ENCODE data around the gene CFAP299.
"Not testable (repeated sequence)": the region's sequence is repeated elsewhere in the genome, so short reads cannot be mapped to it uniquely, and the experiment has no call there.

The CFAP299 gene

DNA sequence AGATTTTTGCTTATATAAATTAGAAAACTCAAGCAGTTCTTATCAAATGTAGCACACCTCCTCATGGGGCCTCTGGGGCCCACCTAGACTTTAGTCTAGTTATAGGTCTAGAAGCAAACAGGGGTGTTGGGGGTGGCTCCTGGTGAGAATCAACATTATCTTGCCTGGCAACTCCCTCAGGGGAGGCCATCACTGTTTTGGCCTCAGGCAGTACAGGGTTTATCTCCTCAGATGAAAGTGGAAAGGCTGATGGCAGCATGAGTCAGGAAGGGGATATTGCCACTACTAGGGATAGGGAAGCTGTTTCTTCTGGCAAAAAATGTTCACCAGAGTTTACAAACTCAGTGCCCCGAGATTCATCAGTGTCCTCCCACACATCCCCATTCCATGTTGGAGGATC, 462.6 kb downstream of the CFAP299 start:
- no peak overlapping the region for H3K4me3 ChIP-seq (ENCODE audit: low read depth in 1 of 2, low read length in 2 of 2)
- H3K27me3 ChIP-seq (ENCODE audit: low read depth, low read length), result no peaks in the 10 kb centered on the region
- no peaks in the 10 kb centered on the region for H3K4me1 ChIP-seq (ENCODE audit: control insufficient read depth in 1 of 2, insufficient read depth in 2 of 2, low read length in 2 of 2)
- peaks cover 0 to 25% of the 10 kb centered on the region in 2 donors for H3K9me3 ChIP-seq (ENCODE audit: control insufficient read depth in 1 of 2, low read length in 2 of 2)
- H3K27ac ChIP-seq (ENCODE audit: low read length), result no peak overlapping the region
- no peaks in the 10 kb centered on the region for H3K36me3 ChIP-seq (ENCODE audit: control insufficient read depth in 1 of 2, insufficient read depth in 2 of 2, low read length in 2 of 2)

DNA sequence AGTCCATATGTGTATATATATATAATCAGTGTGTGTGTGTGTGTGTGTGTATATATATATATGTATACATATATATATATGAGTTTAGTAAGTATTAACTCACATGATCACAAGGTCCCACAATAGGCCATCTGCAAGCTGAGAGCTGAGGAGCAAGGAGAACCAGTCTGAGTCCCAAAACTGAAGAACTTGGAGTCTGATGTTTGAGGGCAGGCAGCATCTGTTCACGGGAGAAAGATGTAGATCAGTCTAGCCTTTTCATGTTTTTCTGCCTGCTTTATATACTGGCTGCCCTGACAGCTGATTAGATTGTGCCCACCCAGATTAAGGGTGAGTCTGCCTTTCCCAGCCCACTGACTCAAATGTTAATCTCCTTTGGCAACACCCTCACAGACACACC, 465.2 kb downstream of the CFAP299 start:
- H3K9me3 ChIP-seq (ENCODE audit: control insufficient read depth in 1 of 2, low read length in 2 of 2), result peaks cover 0 to 22% of the 10 kb centered on the region in 2 donors
- H3K36me3 ChIP-seq (ENCODE audit: control insufficient read depth in 1 of 2, insufficient read depth in 2 of 2, low read length in 2 of 2); H3K27ac ChIP-seq (ENCODE audit: low read length); H3K27me3 ChIP-seq (ENCODE audit: low read depth, low read length); H3K4me3 ChIP-seq (ENCODE audit: low read depth in 1 of 2, low read length in 2 of 2); H3K4me1 ChIP-seq (ENCODE audit: control insufficient read depth in 1 of 2, insufficient read depth in 2 of 2, low read length in 2 of 2): not testable (repeated sequence)

DNA sequence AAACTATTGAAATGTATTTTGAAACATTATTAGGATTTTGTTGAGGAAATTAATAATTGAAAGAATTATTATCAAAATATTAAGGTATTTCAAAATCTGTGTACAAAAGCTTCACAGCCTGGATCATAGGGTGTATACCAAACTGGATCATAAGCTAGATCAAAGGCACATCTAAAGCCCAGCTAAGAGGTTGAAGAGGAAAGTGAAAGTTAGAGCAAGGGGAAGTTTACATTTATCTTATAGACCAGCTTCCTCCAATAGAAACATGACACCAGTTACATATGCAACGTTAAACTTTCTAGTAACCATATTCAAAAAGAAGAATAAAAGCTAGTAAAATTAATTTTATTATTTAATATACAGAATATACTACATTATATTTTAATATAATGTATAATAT, 467.8 kb downstream of the CFAP299 start:
- H3K4me3 ChIP-seq (ENCODE audit: low read depth in 1 of 2, low read length in 2 of 2), result no peak overlapping the region
- no peaks in the 10 kb centered on the region for H3K27me3 ChIP-seq (ENCODE audit: low read depth, low read length)
- H3K27ac ChIP-seq (ENCODE audit: low read length), result no peak overlapping the region
- peaks cover 0 to under 1% of the 10 kb centered on the region in 2 donors for H3K9me3 ChIP-seq (ENCODE audit: control insufficient read depth in 1 of 2, low read length in 2 of 2)
- H3K4me1 ChIP-seq (ENCODE audit: control insufficient read depth in 1 of 2, insufficient read depth in 2 of 2, low read length in 2 of 2), result no peaks in the 10 kb centered on the region
- H3K36me3 ChIP-seq (ENCODE audit: control insufficient read depth in 1 of 2, insufficient read depth in 2 of 2, low read length in 2 of 2), result no peaks in the 10 kb centered on the region

DNA sequence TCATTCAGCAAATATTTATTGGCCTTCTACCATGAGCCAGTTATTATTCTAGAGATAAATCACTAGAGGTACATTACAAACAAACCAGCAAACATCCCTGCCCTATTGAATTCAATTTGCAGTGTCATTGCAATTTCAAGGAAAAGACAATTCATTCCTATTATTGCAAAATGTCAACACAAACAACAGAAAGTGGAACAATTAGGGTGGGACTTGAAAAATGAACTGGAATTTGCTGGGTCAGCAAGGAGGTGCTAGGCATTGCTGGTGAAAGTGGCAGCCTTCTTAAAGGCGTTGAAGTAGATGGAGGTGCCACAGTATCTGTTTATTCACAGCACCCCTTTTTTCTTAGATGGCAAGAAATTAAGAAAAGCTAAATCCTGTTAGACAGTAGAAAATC, 470.9 kb downstream of the CFAP299 start:
- Histone ChIP-seq H3K36me3 (ENCODE audit: control insufficient read depth in 1 of 2, insufficient read depth in 2 of 2, low read length in 2 of 2) (no peaks in the 10 kb centered on the region), H3K27me3 (ENCODE audit: low read depth, low read length) (no peaks in the 10 kb centered on the region), H3K9me3 (ENCODE audit: control insufficient read depth in 1 of 2, low read length in 2 of 2) (no peaks in the 10 kb centered on the region), H3K27ac (ENCODE audit: low read length) (no peak overlapping the region), H3K4me1 (ENCODE audit: control insufficient read depth in 1 of 2, insufficient read depth in 2 of 2, low read length in 2 of 2) (no peaks in the 10 kb centered on the region), H3K4me3 (ENCODE audit: low read depth in 1 of 2, low read length in 2 of 2) (no peak overlapping the region)

GRCh38 chr4:80809039-80809729, 473.7 kb downstream of the CFAP299 start:
- H3K4me1 ChIP-seq (ENCODE audit: control insufficient read depth in 1 of 2, insufficient read depth in 2 of 2, low read length in 2 of 2), result no peaks in the 10 kb centered on the region
- no peaks in the 10 kb centered on the region for H3K27me3 ChIP-seq (ENCODE audit: low read depth, low read length)
- H3K9me3 ChIP-seq (ENCODE audit: control insufficient read depth in 1 of 2, low read length in 2 of 2), result no peaks in the 10 kb centered on the region
- no peak overlapping the region for H3K27ac ChIP-seq (ENCODE audit: low read length)
- no peak overlapping the region for H3K4me3 ChIP-seq (ENCODE audit: low read depth in 1 of 2, low read length in 2 of 2)
- no peaks in the 10 kb centered on the region for H3K36me3 ChIP-seq (ENCODE audit: control insufficient read depth in 1 of 2, insufficient read depth in 2 of 2, low read length in 2 of 2)

DNA sequence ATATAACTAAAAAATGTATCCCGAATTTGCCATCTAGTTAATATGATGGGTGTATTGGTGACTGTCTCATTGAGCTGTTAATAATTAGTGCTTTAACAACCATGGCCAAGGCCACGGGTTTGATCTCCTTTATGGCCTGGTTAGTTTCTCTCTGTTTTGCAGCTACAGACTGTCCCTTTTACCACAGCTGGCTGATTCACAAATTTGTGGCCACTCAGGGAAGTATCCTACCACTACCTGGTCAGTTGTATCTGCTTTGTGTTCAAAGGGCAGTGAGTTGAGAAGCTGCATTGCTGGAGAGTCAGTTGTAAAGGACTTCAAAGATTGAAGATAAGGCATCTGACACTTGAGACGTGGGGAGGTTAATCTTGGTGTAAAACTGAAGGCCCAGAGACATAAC, 475.9 kb downstream of the CFAP299 start:
- H3K4me1 ChIP-seq (ENCODE audit: control insufficient read depth in 1 of 2, insufficient read depth in 2 of 2, low read length in 2 of 2), result no peaks in the 10 kb centered on the region
- H3K27ac ChIP-seq (ENCODE audit: low read length), result no peak overlapping the region
- H3K36me3 ChIP-seq (ENCODE audit: control insufficient read depth in 1 of 2, insufficient read depth in 2 of 2, low read length in 2 of 2), result no peaks in the 10 kb centered on the region
- no peaks in the 10 kb centered on the region for H3K27me3 ChIP-seq (ENCODE audit: low read depth, low read length)
- H3K4me3 ChIP-seq (ENCODE audit: low read depth in 1 of 2, low read length in 2 of 2), result no peak overlapping the region
- no peaks in the 10 kb centered on the region for H3K9me3 ChIP-seq (ENCODE audit: control insufficient read depth in 1 of 2, low read length in 2 of 2)

DNA sequence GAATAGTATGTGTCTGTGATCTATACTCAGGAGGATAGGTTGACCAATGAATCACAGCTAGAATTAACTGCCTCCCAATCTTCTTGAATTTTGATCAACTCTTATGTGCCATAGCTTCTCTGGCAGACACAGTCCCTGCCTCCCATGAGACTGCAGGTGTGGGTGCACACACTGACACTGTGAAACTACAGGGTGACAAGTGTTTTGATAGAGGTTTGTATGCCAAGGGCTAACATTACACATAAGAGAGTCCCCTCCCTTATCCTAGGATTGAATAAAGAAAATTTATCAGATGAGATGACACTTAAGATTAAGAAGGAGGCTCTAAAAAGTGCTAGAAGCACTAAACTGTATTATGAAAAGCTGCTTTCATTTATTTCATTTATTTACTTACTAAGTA, 476.6 kb downstream of the CFAP299 start:
- Histone ChIP-seq H3K36me3 (ENCODE audit: control insufficient read depth in 1 of 2, insufficient read depth in 2 of 2, low read length in 2 of 2) (no peaks in the 10 kb centered on the region), H3K4me1 (ENCODE audit: control insufficient read depth in 1 of 2, insufficient read depth in 2 of 2, low read length in 2 of 2) (no peaks in the 10 kb centered on the region), H3K9me3 (ENCODE audit: control insufficient read depth in 1 of 2, low read length in 2 of 2) (no peaks in the 10 kb centered on the region), H3K4me3 (ENCODE audit: low read depth in 1 of 2, low read length in 2 of 2) (no peak overlapping the region), H3K27me3 (ENCODE audit: low read depth, low read length) (no peaks in the 10 kb centered on the region), H3K27ac (ENCODE audit: low read length) (no peak overlapping the region)

- Histone ChIP-seq H3K27ac (ENCODE audit: low read length) (no peak overlapping the region), H3K4me1 (ENCODE audit: control insufficient read depth in 1 of 2, insufficient read depth in 2 of 2, low read length in 2 of 2) (no peaks in the 10 kb centered on the region)
These were observed 478.7 kb downstream of the CFAP299 start for GRCh38 chr4:80814266-80814665.

DNA sequence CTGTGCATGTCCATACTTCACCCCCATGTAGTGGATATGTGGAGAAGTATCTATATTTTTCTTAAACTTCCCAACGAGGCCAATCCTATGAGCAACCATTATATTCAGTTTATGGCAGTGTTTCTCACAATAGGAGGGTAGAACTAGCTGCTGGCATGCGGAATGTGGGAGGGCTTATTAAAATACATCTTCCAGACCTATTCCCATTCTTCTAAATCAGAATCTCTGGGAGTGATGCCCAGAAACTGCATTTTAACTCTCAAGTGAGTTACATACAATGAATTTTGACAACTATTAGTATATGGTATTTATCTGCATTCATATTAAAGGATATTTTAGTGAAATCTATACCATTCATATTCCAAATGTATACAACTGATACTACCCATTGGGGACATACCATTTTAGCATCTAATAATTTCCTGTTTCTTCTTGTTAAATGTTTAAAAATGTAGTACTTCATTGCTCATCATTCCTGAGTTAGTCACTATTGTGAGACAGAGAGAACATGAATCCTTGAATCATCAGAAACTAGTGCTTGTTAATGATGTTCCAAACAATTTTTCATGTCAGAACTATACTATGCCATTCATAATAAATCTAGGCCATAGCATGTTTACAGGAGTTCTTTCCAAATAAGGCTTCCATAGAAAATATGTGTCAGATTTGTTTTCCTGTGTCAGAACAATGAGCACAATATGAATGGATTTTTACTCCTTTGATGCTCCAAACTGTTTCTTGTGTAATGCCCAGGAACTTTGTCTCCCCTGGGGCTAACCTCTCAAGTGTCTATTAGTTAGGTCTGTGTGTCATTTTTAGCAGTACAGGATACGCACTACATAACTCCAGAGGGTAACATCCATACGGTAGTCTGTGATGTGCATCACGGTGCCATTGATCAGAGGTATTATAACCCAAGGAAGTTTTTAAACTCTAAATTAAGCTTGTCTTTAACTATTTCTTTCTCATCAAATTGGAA, 496.1 kb downstream of the CFAP299 start:
- H3K4me3 ChIP-seq (ENCODE audit: low read depth in 1 of 2, low read length in 2 of 2), result no peak overlapping the region
- no peaks in the 10 kb centered on the region for H3K9me3 ChIP-seq (ENCODE audit: control insufficient read depth in 1 of 2, low read length in 2 of 2)
- H3K36me3 ChIP-seq (ENCODE audit: control insufficient read depth in 1 of 2, insufficient read depth in 2 of 2, low read length in 2 of 2), result no peaks in the 10 kb centered on the region
- no peak overlapping the region for H3K27ac ChIP-seq (ENCODE audit: low read length)
- no peaks in the 10 kb centered on the region for H3K27me3 ChIP-seq (ENCODE audit: low read depth, low read length)
- H3K4me1 ChIP-seq (ENCODE audit: control insufficient read depth in 1 of 2, insufficient read depth in 2 of 2, low read length in 2 of 2), result no peaks in the 10 kb centered on the region

More at GRCh38 chr4:80814266-80814665, 478.7 kb downstream of the CFAP299 start:
- Histone ChIP-seq H3K4me3 (ENCODE audit: low read depth in 1 of 2, low read length in 2 of 2) (no peak overlapping the region), H3K27me3 (ENCODE audit: low read depth, low read length) (no peaks in the 10 kb centered on the region), H3K36me3 (ENCODE audit: control insufficient read depth in 1 of 2, insufficient read depth in 2 of 2, low read length in 2 of 2) (no peaks in the 10 kb centered on the region), H3K9me3 (ENCODE audit: control insufficient read depth in 1 of 2, low read length in 2 of 2) (no peaks in the 10 kb centered on the region)

DNA sequence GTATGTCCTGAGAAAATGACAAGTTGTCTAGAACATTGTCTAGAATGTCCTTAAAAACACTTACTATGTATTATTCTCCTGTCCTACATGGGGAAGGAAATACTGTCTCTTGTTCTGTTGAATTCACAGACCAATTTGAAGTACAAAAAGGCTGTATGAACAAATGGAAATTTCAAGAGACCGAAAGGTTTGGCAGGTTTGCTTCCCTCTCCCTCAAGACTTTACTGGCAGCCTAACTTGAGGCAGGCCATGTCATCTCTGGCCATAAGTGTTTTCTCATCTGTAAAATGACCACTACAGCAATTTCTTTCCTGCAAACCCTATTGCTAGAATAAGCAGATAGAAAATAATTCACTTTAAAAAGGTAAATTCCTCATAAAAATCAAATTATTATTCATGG, 503.8 kb downstream of the CFAP299 start:
- Histone ChIP-seq H3K9me3 (ENCODE audit: control insufficient read depth in 1 of 2, low read length in 2 of 2) (no peaks in the 10 kb centered on the region), H3K36me3 (ENCODE audit: control insufficient read depth in 1 of 2, insufficient read depth in 2 of 2, low read length in 2 of 2) (no peaks in the 10 kb centered on the region), H3K4me3 (ENCODE audit: low read depth in 1 of 2, low read length in 2 of 2) (no peak overlapping the region), H3K27ac (ENCODE audit: low read length) (no peak overlapping the region), H3K27me3 (ENCODE audit: low read depth, low read length) (no peaks in the 10 kb centered on the region), H3K4me1 (ENCODE audit: control insufficient read depth in 1 of 2, insufficient read depth in 2 of 2, low read length in 2 of 2) (no peaks in the 10 kb centered on the region)

- H3K4me1 ChIP-seq (ENCODE audit: control insufficient read depth in 1 of 2, insufficient read depth in 2 of 2, low read length in 2 of 2), result no peaks in the 10 kb centered on the region
- H3K9me3 ChIP-seq (ENCODE audit: control insufficient read depth in 1 of 2, low read length in 2 of 2), result no peaks in the 10 kb centered on the region
- H3K27me3 ChIP-seq (ENCODE audit: low read depth, low read length), result no peaks in the 10 kb centered on the region
- H3K27ac ChIP-seq (ENCODE audit: low read length), result no peak overlapping the region
- H3K4me3 ChIP-seq (ENCODE audit: low read depth in 1 of 2, low read length in 2 of 2), result no peak overlapping the region
- H3K36me3 ChIP-seq (ENCODE audit: control insufficient read depth in 1 of 2, insufficient read depth in 2 of 2, low read length in 2 of 2), result no peaks in the 10 kb centered on the region
These were observed 504.3 kb downstream of the CFAP299 start for GRCh38 chr4:80839792-80840191.
